Memory B cell (primary cell): ENCODE data around the gene SLCO2B1.
A peak's percentile ranks its signal among the peaks of the same experiment; 100 is the strongest.

Experiments used
- ATAC-seq: fragments of 150-1000 bp; cut with Tn5 transposase; 2 replicates; pipeline ENCODE4 v1.10.0; 2021; ENCODE audit warnings: low read depth, mild to moderate bottlenecking, moderate library complexity
- DNase-seq, 2 donors: peaks; one replicate each; pipeline ENCODE4 v3.0.0; 2022; ENCODE audit warnings: low spot score in 2 of 2
- H3K27ac Mint-ChIP-seq: one replicate; pipeline ENCODE4 v1.8.0; 2022; ENCODE audit warnings: mild to moderate bottlenecking, moderate library complexity, mixed read lengths
- H3K27me3 Mint-ChIP-seq: one replicate; pipeline ENCODE4 v1.8.0; 2022; ENCODE audit warnings: mixed read lengths
- H3K36me3 Mint-ChIP-seq: one replicate; pipeline ENCODE4 v1.8.0; 2022; ENCODE audit warnings: mild to moderate bottlenecking, mixed read lengths
- H3K4me1 Mint-ChIP-seq: one replicate; pipeline ENCODE4 v1.8.0; 2022; ENCODE audit warnings: mixed read lengths
- H3K4me3 Mint-ChIP-seq: one replicate; pipeline ENCODE4 v1.8.0; 2022; ENCODE audit warnings: mild to moderate bottlenecking, moderate library complexity, mixed read lengths
- H3K9me3 Mint-ChIP-seq: one replicate; pipeline ENCODE4 v1.8.0; 2022; ENCODE audit warnings: mixed read lengths

Gene SLCO2B1

GRCh38 chr11:75242722-75243600 lies 92.1 kb downstream of the SLCO2B1 start:
- H3K4me1 Mint-ChIP-seq, result peaks cover 7% of the 10 kb centered on the region
- ATAC-seq (no peak), DNase-seq (no peak)
- H3K9me3 Mint-ChIP-seq, result no peaks in the 10 kb centered on the region
- H3K4me3 Mint-ChIP-seq, result peak overlapping the region; percentile 81
- no peaks in the 10 kb centered on the region for H3K36me3 Mint-ChIP-seq
- H3K27ac Mint-ChIP-seq, result no peak overlapping the region
- peaks cover 15% of the 10 kb centered on the region for H3K27me3 Mint-ChIP-seq

- no peak overlapping the region for H3K27ac Mint-ChIP-seq
- no peaks in the 10 kb centered on the region for H3K9me3 Mint-ChIP-seq
- ATAC-seq (no peak), DNase-seq (no peak)
- peaks cover 18% of the 10 kb centered on the region for H3K27me3 Mint-ChIP-seq
- no peak overlapping the region for H3K4me3 Mint-ChIP-seq
- peaks cover 10% of the 10 kb centered on the region for H3K4me1 Mint-ChIP-seq
- no peaks in the 10 kb centered on the region for H3K36me3 Mint-ChIP-seq
Measured at GRCh38 chr11:75244052-75244814, 93.3 kb downstream of the SLCO2B1 start.

- no peak for ATAC-seq
- no peak overlapping the region for H3K27ac Mint-ChIP-seq
- H3K4me1 Mint-ChIP-seq, result peaks cover 10% of the 10 kb centered on the region
- H3K9me3 Mint-ChIP-seq, result no peaks in the 10 kb centered on the region
- peaks cover 18% of the 10 kb centered on the region for H3K27me3 Mint-ChIP-seq
- DNase-seq, result no peak
- no peaks in the 10 kb centered on the region for H3K36me3 Mint-ChIP-seq
- no peak overlapping the region for H3K4me3 Mint-ChIP-seq
Measured at GRCh38 chr11:75245356-75246005, 94.6 kb downstream of the SLCO2B1 start.

- peaks cover 18% of the 10 kb centered on the region for H3K27me3 Mint-ChIP-seq
- no peaks in the 10 kb centered on the region for H3K9me3 Mint-ChIP-seq
- peaks cover 10% of the 10 kb centered on the region for H3K4me1 Mint-ChIP-seq
- DNase-seq (no peak), ATAC-seq (no peak)
- H3K27ac Mint-ChIP-seq, result no peak overlapping the region
- no peak overlapping the region for H3K4me3 Mint-ChIP-seq
- H3K36me3 Mint-ChIP-seq, result no peaks in the 10 kb centered on the region
Measured at GRCh38 chr11:75246006-75246670, 95.2 kb downstream of the SLCO2B1 start.

- H3K36me3 Mint-ChIP-seq, result no peaks in the 10 kb centered on the region
- DNase-seq (no peak), ATAC-seq (no peak)
- no peak overlapping the region for H3K4me3 Mint-ChIP-seq
- H3K27ac Mint-ChIP-seq, result no peak overlapping the region
- H3K9me3 Mint-ChIP-seq, result no peaks in the 10 kb centered on the region
- peaks cover 10% of the 10 kb centered on the region for H3K4me1 Mint-ChIP-seq
- peaks cover 20% of the 10 kb centered on the region for H3K27me3 Mint-ChIP-seq
Measured at GRCh38 chr11:75246671-75247350, 95.9 kb downstream of the SLCO2B1 start.

- DNase-seq, result no peak
- Mint-ChIP-seq H3K4me3 (no peak overlapping the region), H3K4me1 (peaks cover 3% of the 10 kb centered on the region), H3K9me3 (peaks cover 2% of the 10 kb centered on the region), H3K36me3 (peaks cover 3% of the 10 kb centered on the region), H3K27me3 (peaks cover 11% of the 10 kb centered on the region), H3K27ac (no peak overlapping the region)
- ATAC-seq, result no peak
Measured at GRCh38 chr11:75248924-75249256, 98.0 kb downstream of the SLCO2B1 start.

GRCh38 chr11:75249704-75250103 lies 98.8 kb downstream of the SLCO2B1 start:
- H3K9me3 Mint-ChIP-seq, result peaks cover 2% of the 10 kb centered on the region
- H3K27ac Mint-ChIP-seq, result no peak overlapping the region
- no peak for DNase-seq
- H3K27me3 Mint-ChIP-seq, result peaks cover 13% of the 10 kb centered on the region
- H3K4me3 Mint-ChIP-seq, result no peak overlapping the region
- no peak for ATAC-seq
- peaks cover 3% of the 10 kb centered on the region for H3K36me3 Mint-ChIP-seq
- peaks cover 3% of the 10 kb centered on the region for H3K4me1 Mint-ChIP-seq

- DNase-seq (no peak), ATAC-seq (no peak)
- Mint-ChIP-seq H3K4me3 (no peak overlapping the region), H3K4me1 (no peaks in the 10 kb centered on the region), H3K27ac (no peak overlapping the region), H3K9me3 (peaks cover 2% of the 10 kb centered on the region), H3K36me3 (peaks cover 3% of the 10 kb centered on the region), H3K27me3 (peaks cover 13% of the 10 kb centered on the region)
Measured at GRCh38 chr11:75254326-75254725, 103.4 kb downstream of the SLCO2B1 start.
